Measurements from ENCODE around the gene CENPP. TPM values are rescaled to one million over a fixed set of nuclear protein-coding genes. Genes with fewer than 3 reads are reported as not detected.

Gene CENPP
- total RNA-seq, 1 donor from 2014 or later, result 4.3 TPM

GRCh38 chr9:92378865-92379560 is 53.3 kb downstream of the CENPP start:
- intact Hi-C loops (cut with DNase I), result no loop called here
- no peak for TF ChIP-seq CTCF (IDR thresholded peaks at IDR 0.05)
- H3K4me3 ChIP-seq, result no peak overlapping the region
- H3K4me1 ChIP-seq, result no peaks in the 10 kb centered on the region
- H3K27me3 ChIP-seq (ENCODE audit: low read depth), result no peaks in the 10 kb centered on the region
- no peaks in the 10 kb centered on the region for H3K36me3 ChIP-seq
- DNase-seq (no peak), ATAC-seq (no peak)
- no peaks in the 10 kb centered on the region for H3K9me3 ChIP-seq
- no peak overlapping the region for H3K27ac ChIP-seq

DNA sequence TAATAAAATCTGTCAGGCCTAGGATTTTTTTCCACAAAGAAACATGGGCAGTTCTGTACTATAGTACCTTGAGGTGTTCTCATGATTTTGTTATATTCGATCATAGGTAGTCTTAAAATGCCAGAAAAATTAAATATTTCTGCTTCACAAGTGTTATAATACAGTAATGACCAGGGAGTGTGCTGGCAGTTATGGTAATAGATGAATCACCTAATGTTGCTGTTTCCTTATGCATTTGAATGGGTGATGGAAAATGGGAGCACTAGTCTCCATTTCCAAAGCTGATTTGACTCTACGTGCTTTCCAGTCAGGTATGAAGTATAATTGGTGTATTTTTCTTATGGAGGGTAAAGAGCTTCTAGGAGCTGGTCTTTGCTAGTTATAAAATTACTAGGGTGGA is 54.9 kb downstream of the CENPP start:
- Histone ChIP-seq H3K36me3 (no peaks in the 10 kb centered on the region), H3K27ac (no peak overlapping the region), H3K4me3 (no peak overlapping the region), H3K4me1 (no peaks in the 10 kb centered on the region), H3K27me3 (ENCODE audit: low read depth) (no peaks in the 10 kb centered on the region), H3K9me3 (no peaks in the 10 kb centered on the region)
- TF ChIP-seq CTCF (IDR thresholded peaks at IDR 0.05), result no peak
- ATAC-seq (no peak), DNase-seq (no peak)
- intact Hi-C loops (cut with DNase I), result no loop called here

- Histone ChIP-seq H3K9me3 (no peaks in the 10 kb centered on the region), H3K4me3 (no peak overlapping the region), H3K36me3 (no peaks in the 10 kb centered on the region), H3K27ac (no peak overlapping the region), H3K4me1 (no peaks in the 10 kb centered on the region), H3K27me3 (ENCODE audit: low read depth) (no peaks in the 10 kb centered on the region)
- intact Hi-C loops (cut with DNase I), result no loop called here
- DNase-seq (no peak), ATAC-seq (no peak)
- no peak for TF ChIP-seq CTCF (IDR thresholded peaks at IDR 0.05)
These were observed 56.0 kb downstream of the CENPP start for GRCh38 chr9:92381775-92382174.

DNA sequence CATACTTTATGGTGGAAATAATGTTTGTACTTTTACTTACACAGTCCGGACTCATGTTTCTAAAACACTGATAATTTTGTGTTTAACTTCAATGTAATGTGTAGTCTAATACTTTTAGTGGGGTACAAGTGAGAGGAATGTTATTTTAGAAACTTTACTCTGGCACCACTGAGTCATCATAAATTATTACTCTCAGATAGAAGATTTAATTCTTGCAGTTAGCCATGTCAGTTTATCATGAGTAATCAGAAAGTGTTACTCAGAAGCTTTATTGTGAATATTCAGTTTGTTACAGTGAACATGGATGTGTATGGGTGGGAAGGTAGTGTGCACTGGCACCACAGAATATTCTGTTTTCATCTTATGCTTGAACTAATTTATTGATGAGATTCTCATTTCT is 58.6 kb downstream of the CENPP start:
- Histone ChIP-seq H3K27me3 (ENCODE audit: low read depth) (no peaks in the 10 kb centered on the region), H3K36me3 (no peaks in the 10 kb centered on the region), H3K27ac (no peak overlapping the region), H3K4me3 (no peak overlapping the region), H3K9me3 (no peaks in the 10 kb centered on the region), H3K4me1 (no peaks in the 10 kb centered on the region)
- intact Hi-C loops (cut with DNase I), result no loop called here
- TF ChIP-seq CTCF (IDR thresholded peaks at IDR 0.05), result no peak
- ATAC-seq (no peak), DNase-seq (no peak)

- no peaks in the 10 kb centered on the region for H3K27me3 ChIP-seq (ENCODE audit: low read depth)
- H3K36me3 ChIP-seq, result no peaks in the 10 kb centered on the region
- no peak overlapping the region for H3K4me3 ChIP-seq
- DNase-seq (no peak), ATAC-seq (no peak)
- intact Hi-C loops (cut with DNase I), result no loop called here
- H3K4me1 ChIP-seq, result no peaks in the 10 kb centered on the region
- no peak overlapping the region for H3K27ac ChIP-seq
- no peaks in the 10 kb centered on the region for H3K9me3 ChIP-seq
- TF ChIP-seq CTCF (IDR thresholded peaks at IDR 0.05), result no peak
These were observed 59.2 kb downstream of the CENPP start for GRCh38 chr9:92385001-92385400.
